B cell (primary cell): Measurements from ENCODE around the gene SUCLG1. TPM values are rescaled to one million over a fixed set of nuclear protein-coding genes. Genes with fewer than 3 reads are reported as not detected.

ENCODE experiments used
- ATAC-seq: fragments of 200-7000 bp; cut with Tn5 transposase; one replicate; pipeline ENCODE4 v1.10.0; 2021; ENCODE audit warnings: low read depth, mild to moderate bottlenecking, moderate number of reproducible peaks, moderate library complexity
- CTCF ChIA-PET: fragments of 350-600 bp; sonication (Branson Sonifier 250); formaldehyde crosslinking; loops from one replicate; lab custom pipeline; 2021; ENCODE audit warnings: antibody characterized with exemption, inconsistent platforms; lab: Charles Lee
- POLR2A ChIA-PET: fragments of 350-600 bp; sonication (Branson Sonifier 250); formaldehyde crosslinking; loops from one replicate; lab custom pipeline; 2021; ENCODE audit warnings: antibody characterized with exemption; lab: Charles Lee
- DNase-seq: peaks from one replicate; pipeline ENCODE4 v3.0.0; 2013
- H2AFZ ChIP-seq: 2 replicates; pipeline ENCODE4 v1.6.1; 2012; ENCODE audit warnings: mild to moderate bottlenecking, low read depth, low read length; ENCODE audit not compliant: insufficient read depth, poor library complexity, severe bottlenecking
- H3K27ac ChIP-seq, 2 donors: 1 replicate in 1 of 2; 2 replicates in 1 of 2; pipeline ENCODE4 v1.5.1; 2012 to 2013; ENCODE audit warnings: low read length in 2 of 2, mild to moderate bottlenecking in 2 of 2, moderate library complexity in 1 of 2
- H3K27me3 ChIP-seq, 4 experiments: fragments of 200-600 bp in 1 of 4; sonication (generic) in 1 of 4; replicated peaks in 1 of 4; 1 replicate in 2 of 4; 2 replicates in 2 of 4; pipeline versions ENCODE4 v1.6.1 to v1.7.0; 2013 to 2016; ENCODE audit warnings: low read length in 3 of 4, mild to moderate bottlenecking in 2 of 4, mixed read lengths in 1 of 4, moderate library complexity in 1 of 4; ENCODE audit not compliant: insufficient read depth in 4 of 4, control insufficient read depth in 3 of 4; ENCODE audit errors: control extremely low read depth in 1 of 4
- H3K36me3 ChIP-seq, 2 experiments: replicated peaks in 1 of 2; 1 replicate in 1 of 2; 2 replicates in 1 of 2; pipeline versions ENCODE4 v1.6.1 to v1.7.1; 2013; ENCODE audit warnings: low read length in 1 of 2; ENCODE audit not compliant: insufficient read depth in 2 of 2, control insufficient read depth in 1 of 2; ENCODE audit errors: control extremely low read depth in 1 of 2, extremely low read depth in 1 of 2
- H3K4me1 ChIP-seq, 2 donors: fragments of 200-600 bp in 1 of 2; sonication (generic) in 1 of 2; 1 replicate in 1 of 2; 2 replicates in 1 of 2; pipeline versions ENCODE4 v1.5.1 to v1.6.1; 2013 to 2017; ENCODE audit warnings: low read length in 2 of 2; ENCODE audit not compliant: control insufficient read depth in 2 of 2, insufficient read depth in 2 of 2
- H3K4me2 ChIP-seq: replicated peaks from 2 replicates; pipeline ENCODE3; 2012; ENCODE audit warnings: mild to moderate bottlenecking, low read depth, low read length; ENCODE audit not compliant: poor library complexity, severe bottlenecking
- H3K4me3 ChIP-seq, 5 experiments: fragments of 200-600 bp in 1 of 5; sonication (generic) in 1 of 5; 1 replicate in 3 of 5; 2 replicates in 2 of 5; pipeline versions ENCODE4 v1.5.1 to v1.7.0; 2011 to 2016; ENCODE audit warnings: low read length in 4 of 5, mild to moderate bottlenecking in 4 of 5, low read depth in 2 of 5, control low read depth in 1 of 5, moderate library complexity in 1 of 5; ENCODE audit not compliant: insufficient read depth in 1 of 5; ENCODE audit errors: control extremely low read depth in 1 of 5, extremely low read depth in 1 of 5
- H3K79me2 ChIP-seq: fragments of 200-600 bp; sonication (generic); one replicate; pipeline ENCODE4 v1.6.0; 2016; ENCODE audit warnings: low read length; ENCODE audit not compliant: control insufficient read depth, insufficient read depth
- H3K9ac ChIP-seq: fragments of 200-600 bp; sonication (generic); 2 replicates; pipeline ENCODE4 v1.6.1; 2017; ENCODE audit warnings: mild to moderate bottlenecking, low read length, moderate library complexity
- H3K9me3 ChIP-seq, 3 donors: one replicate each; pipeline versions ENCODE4 v1.6.1 to v1.7.1; 2013; ENCODE audit warnings: low read length in 2 of 3; ENCODE audit not compliant: control insufficient read depth in 2 of 3, insufficient read depth in 1 of 3; ENCODE audit errors: control extremely low read depth in 1 of 3
- H4K20me1 ChIP-seq: 2 replicates; pipeline ENCODE4 v1.6.0; 2012; ENCODE audit warnings: mild to moderate bottlenecking, low read length; ENCODE audit not compliant: insufficient read depth, control insufficient read depth, poor library complexity, severe bottlenecking
- H3K27ac Mint-ChIP-seq: one replicate; pipeline ENCODE4 v1.8.0; 2021; ENCODE audit warnings: mixed read lengths
- H3K27me3 Mint-ChIP-seq: one replicate; pipeline ENCODE4 v1.8.0; 2021; ENCODE audit warnings: mixed read lengths
- H3K4me1 Mint-ChIP-seq: one replicate; pipeline ENCODE4 v1.8.0; 2021; ENCODE audit warnings: mixed read lengths
- H3K4me3 Mint-ChIP-seq: one replicate; pipeline ENCODE4 v1.8.0; 2021; ENCODE audit warnings: mixed read lengths
- H3K9me3 Mint-ChIP-seq: one replicate; pipeline ENCODE4 v1.8.0; 2022; ENCODE audit warnings: mixed read lengths; ENCODE audit not compliant: insufficient read depth
- EZH2 ChIP-seq: IDR thresholded peaks from 2 replicates; pipeline ENCODE4 v1.6.1; 2012; ENCODE audit warnings: borderline replicate concordance, low read depth, mild to moderate bottlenecking, moderate library complexity, low read length; ENCODE audit not compliant: insufficient read depth, poor library complexity, severe bottlenecking
- WGBS: methylation state at CpG from one replicate; pipeline ENCODE4 v1.1.5; 2013; ENCODE audit warnings: missing lambda C conversion rate; ENCODE audit not compliant: insufficient coverage; 5-methylcytosine and 5-hydroxymethylcytosine counted together
- intact Hi-C: fragments of 100-400 bp; cut with micrococcal nuclease; formaldehyde crosslinking; loops from one replicate; pipeline ENCODE4 v1.10.0; 2022
- polyA plus RNA-seq: library from polyadenylated mRNA; depleted of rRNA; stranded (reverse); fragments of >200 nt; gene quantifications from 2 replicates; pipeline ENCODE4 v1.2.3, GENCODE V29; 2012
- total RNA-seq, 2 donors: library from RNA; stranded (reverse); fragments of 120-200 nt in 1 of 2; gene quantifications; 1 replicate in 1 of 2; 2 replicates in 1 of 2; pipeline versions ENCODE4 v1.2.3 to v1.2.4, GENCODE V29; 2013 to 2022
- TF ChIP-seq, protein P1 (sequence below): fragments of 200-600 bp; IDR thresholded peaks from one replicate; pipeline ENCODE4 v1.8.0; 2022; ENCODE audit warnings: antibody characterized with exemption, mild to moderate bottlenecking

Gene SUCLG1
- total and polyA plus RNA-seq, 2 donors (not counting 1 experiment from before 2014, with no cell fraction given), result 16.1 to 31.8 TPM

DNA sequence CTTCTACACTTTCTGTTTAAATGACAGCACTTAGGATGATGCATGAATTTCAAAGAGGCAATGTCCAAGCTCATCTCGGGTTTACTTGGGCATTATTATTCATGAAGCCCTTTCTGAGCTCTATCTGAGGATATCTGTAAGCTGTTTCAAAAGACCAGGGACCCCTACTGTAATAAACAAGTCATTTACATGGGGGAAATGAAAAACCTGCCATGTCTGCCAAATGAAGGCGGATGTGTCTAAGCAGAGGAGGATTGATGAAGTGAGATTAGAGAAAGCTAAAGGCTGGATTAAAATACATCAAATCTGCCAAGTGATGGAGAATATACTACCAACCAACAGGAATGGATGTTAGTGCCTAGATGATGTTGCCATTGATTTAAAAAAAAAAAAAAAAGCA lies 64.5 kb downstream of the SUCLG1 start:
- no CpG with 5 or more reads among the region's 2 CpGs for WGBS
- no peak overlapping the region for H3K9ac ChIP-seq
- no peaks in the 10 kb centered on the region for H3K4me1 Mint-ChIP-seq
- peaks cover 0 to 5% (median 0%) of the 10 kb centered on the region in 3 donors for H3K9me3 ChIP-seq
- intact Hi-C loops, result no loop called here
- H3K27ac ChIP-seq, result no peak overlapping the region
- no peaks in the 10 kb centered on the region for H4K20me1 ChIP-seq
- no peak overlapping the region for H3K4me3 Mint-ChIP-seq
- no peak overlapping the region for H3K4me3 ChIP-seq
- no peaks in the 10 kb centered on the region for H3K79me2 ChIP-seq
- H3K4me2 ChIP-seq, result no peak overlapping the region
- ChIA-PET CTCF (no interaction called here), POLR2A (no interaction called here)
- no peak for DNase-seq
- no peak overlapping the region for H2AFZ ChIP-seq
- no peaks in the 10 kb centered on the region for H3K36me3 ChIP-seq
- TF ChIP-seq, protein P1, sequence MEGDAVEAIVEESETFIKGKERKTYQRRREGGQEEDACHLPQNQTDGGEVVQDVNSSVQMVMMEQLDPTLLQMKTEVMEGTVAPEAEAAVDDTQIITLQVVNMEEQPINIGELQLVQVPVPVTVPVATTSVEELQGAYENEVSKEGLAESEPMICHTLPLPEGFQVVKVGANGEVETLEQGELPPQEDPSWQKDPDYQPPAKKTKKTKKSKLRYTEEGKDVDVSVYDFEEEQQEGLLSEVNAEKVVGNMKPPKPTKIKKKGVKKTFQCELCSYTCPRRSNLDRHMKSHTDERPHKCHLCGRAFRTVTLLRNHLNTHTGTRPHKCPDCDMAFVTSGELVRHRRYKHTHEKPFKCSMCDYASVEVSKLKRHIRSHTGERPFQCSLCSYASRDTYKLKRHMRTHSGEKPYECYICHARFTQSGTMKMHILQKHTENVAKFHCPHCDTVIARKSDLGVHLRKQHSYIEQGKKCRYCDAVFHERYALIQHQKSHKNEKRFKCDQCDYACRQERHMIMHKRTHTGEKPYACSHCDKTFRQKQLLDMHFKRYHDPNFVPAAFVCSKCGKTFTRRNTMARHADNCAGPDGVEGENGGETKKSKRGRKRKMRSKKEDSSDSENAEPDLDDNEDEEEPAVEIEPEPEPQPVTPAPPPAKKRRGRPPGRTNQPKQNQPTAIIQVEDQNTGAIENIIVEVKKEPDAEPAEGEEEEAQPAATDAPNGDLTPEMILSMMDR, result no peak
- TF ChIP-seq EZH2, result no peak
- H3K27ac Mint-ChIP-seq, result no peak overlapping the region
- H3K27me3 ChIP-seq, result peaks cover 0 to 11% (median 0%) of the 10 kb centered on the region in 4 experiments
- ATAC-seq, result no peak
- H3K4me1 ChIP-seq, result no peaks in the 10 kb centered on the region
- H3K27me3 Mint-ChIP-seq, result peaks cover 10% of the 10 kb centered on the region
- H3K9me3 Mint-ChIP-seq, result peaks cover 3% of the 10 kb centered on the region

DNA sequence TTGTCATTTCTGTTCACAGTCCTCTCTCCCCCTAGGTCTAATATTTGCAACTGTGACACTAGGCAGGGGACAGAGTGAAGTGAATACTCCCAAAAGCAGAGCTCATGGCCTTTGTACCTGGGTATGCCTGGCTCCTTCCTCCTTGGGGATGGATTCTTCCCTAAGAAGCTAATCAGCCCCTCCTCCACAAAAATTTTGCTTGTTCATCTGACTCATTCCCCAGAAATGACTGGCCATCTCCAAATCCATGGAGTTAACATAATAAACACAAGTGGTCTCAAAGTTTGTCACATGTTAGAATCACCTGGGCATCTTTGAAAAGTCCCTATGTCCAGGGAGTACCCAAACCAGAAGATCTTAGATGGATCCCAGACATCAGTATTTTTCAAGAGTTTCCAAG lies 65.3 kb downstream of the SUCLG1 start:
- CTCF ChIA-PET, result no interaction called here
- Histone ChIP-seq H3K27ac (no peak overlapping the region), H3K36me3 (no peaks in the 10 kb centered on the region), H3K9ac (no peak overlapping the region), H3K4me3 (no peak overlapping the region), H4K20me1 (no peaks in the 10 kb centered on the region), H3K9me3 (peaks cover 0 to 6% (median 0%) of the 10 kb centered on the region in 3 donors), H3K79me2 (no peaks in the 10 kb centered on the region), H3K27me3 (peaks cover 0 to 17% (median 0%) of the 10 kb centered on the region in 4 experiments), H3K4me1 (no peaks in the 10 kb centered on the region), H3K4me2 (no peak overlapping the region), H2AFZ (no peak overlapping the region)
- ATAC-seq (no peak), DNase-seq (no peak)
- peaks cover 3% of the 10 kb centered on the region for H3K9me3 Mint-ChIP-seq
- no peak overlapping the region for H3K4me3 Mint-ChIP-seq
- H3K27ac Mint-ChIP-seq, result no peak overlapping the region
- no peak for TF ChIP-seq EZH2
- TF ChIP-seq, protein P1, result no peak
- POLR2A ChIA-PET, result no interaction called here
- H3K4me1 Mint-ChIP-seq, result no peaks in the 10 kb centered on the region
- intact Hi-C loops, result no loop called here
- H3K27me3 Mint-ChIP-seq, result peaks cover 10% of the 10 kb centered on the region
